GM12865 (cell line): ENCODE data around the gene DCLK1.

ENCODE experiments used
- DNase-seq: peaks from one replicate; pipeline ENCODE4 v3.0.0; 2010; ENCODE audit warnings: low read depth
- H3K4me3 ChIP-seq: 2 replicates; pipeline ENCODE4 v1.5.1; 2011; ENCODE audit warnings: mild to moderate bottlenecking, low read depth, low read length, control low read depth
- CTCF ChIP-seq: IDR thresholded peaks from 2 replicates; pipeline ENCODE4 v1.5.1; 2011; ENCODE audit warnings: low read length, control low read depth, low read depth, inconsistent platforms; ENCODE audit not compliant: insufficient read depth; ENCODE audit errors: missing control alignments

DCLK1 gene

GRCh38 chr13:35892837-35893814, 238.1 kb downstream of the DCLK1 start:
- DNase-seq, result no peak
- H3K4me3 ChIP-seq, result no peak overlapping the region
- TF ChIP-seq CTCF, result no peak

GRCh38 chr13:35891507-35892441, 239.4 kb downstream of the DCLK1 start:
- no peak for TF ChIP-seq CTCF
- no peak for DNase-seq

GRCh38 chr13:35889560-35889959, 241.6 kb downstream of the DCLK1 start:
- H3K4me3 ChIP-seq, result no peak overlapping the region
- no peak for DNase-seq
- no peak for TF ChIP-seq CTCF

More at GRCh38 chr13:35891507-35892441, 239.4 kb downstream of the DCLK1 start:
- no peak overlapping the region for H3K4me3 ChIP-seq

GRCh38 chr13:35888981-35889380, 242.2 kb downstream of the DCLK1 start:
- TF ChIP-seq CTCF, result no peak
- no peak for DNase-seq
- H3K4me3 ChIP-seq, result no peak overlapping the region

- DNase-seq, result no peak
- no peak for TF ChIP-seq CTCF
Observed at GRCh38 chr13:35888457-35888883, 242.7 kb downstream of the DCLK1 start.

GRCh38 chr13:35887115-35887666, 244.0 kb downstream of the DCLK1 start:
- DNase-seq, result no peak
- no peak overlapping the region for H3K4me3 ChIP-seq
- TF ChIP-seq CTCF, result no peak

More at GRCh38 chr13:35888457-35888883, 242.7 kb downstream of the DCLK1 start:
- H3K4me3 ChIP-seq, result no peak overlapping the region
